GM19468 (cell line): ENCODE data around the gene DACH1.
"Not testable (repeated sequence)": the region's sequence is repeated elsewhere in the genome, so short reads cannot be mapped to it uniquely, and the experiment has no call there.

Experiments used
- ATAC-seq: cut with Tn5 transposase; IDR thresholded peaks from one replicate; pipeline ENCODE4 v1.9.1; 2021; ENCODE audit warnings: mild to moderate bottlenecking, moderate library complexity, moderate number of reproducible peaks; ENCODE audit not compliant: unreplicated experiment; ENCODE audit errors: extremely low read depth

DACH1 gene

DNA sequence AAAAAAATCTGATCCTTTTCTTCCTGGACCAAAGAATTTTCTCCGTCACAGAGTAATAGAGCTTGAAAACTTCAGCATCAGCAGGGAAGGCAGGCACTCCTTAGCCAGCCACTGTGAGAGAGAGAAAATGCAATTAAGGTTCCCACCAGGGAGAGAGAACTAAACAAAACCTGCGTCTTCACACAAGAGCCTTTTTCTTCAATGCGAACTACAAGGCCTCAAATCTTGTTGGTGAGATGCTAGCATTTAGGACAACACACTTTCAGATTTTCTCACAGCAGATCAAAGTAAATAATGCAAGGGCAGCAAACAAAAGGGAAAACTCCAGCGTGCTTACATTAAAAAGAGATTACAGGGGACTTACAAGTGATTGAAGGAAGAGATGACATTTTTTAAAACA, 80.1 kb downstream of the DACH1 start:
- ATAC-seq: no peak

- no peak for ATAC-seq
Observed at GRCh38 chr13:71785361-71785760, 81.6 kb downstream of the DACH1 start.

DNA sequence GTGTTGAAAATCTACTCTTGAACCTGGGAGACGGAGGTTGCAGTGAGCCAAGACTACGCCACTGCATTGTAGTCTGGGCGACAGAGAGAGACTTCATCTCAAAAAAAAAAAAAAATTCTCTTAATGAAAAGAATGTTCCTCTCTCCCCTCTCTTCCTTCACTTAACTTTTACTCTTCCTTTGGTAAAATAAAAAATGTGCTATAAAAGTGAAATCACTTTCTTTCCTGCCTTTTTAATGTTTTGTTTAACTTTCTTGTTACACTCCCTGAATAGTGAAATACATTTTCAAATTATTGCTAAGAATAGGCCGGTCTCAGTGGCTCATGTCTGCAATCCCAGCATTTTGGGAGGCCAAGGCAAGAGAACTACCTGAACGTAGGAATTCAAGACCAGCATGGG, 86.5 kb downstream of the DACH1 start:
- ATAC-seq: no peak

DNA sequence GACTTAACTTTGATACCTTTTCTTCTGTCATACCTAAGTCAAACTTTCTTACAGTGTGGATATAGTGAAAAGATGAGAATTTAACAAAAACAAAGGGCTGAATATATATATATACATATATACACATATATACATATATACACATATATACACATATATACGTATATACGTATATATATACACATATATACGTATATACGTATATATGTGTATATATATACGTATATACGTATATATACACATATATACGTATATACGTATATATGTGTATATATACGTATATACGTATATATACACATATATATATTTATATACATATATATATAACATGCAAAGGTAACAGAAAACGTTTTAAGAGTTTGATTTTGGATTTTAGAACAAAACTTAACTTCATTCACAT, 88.0 kb downstream of the DACH1 start:
- ATAC-seq: not testable (repeated sequence)

DNA sequence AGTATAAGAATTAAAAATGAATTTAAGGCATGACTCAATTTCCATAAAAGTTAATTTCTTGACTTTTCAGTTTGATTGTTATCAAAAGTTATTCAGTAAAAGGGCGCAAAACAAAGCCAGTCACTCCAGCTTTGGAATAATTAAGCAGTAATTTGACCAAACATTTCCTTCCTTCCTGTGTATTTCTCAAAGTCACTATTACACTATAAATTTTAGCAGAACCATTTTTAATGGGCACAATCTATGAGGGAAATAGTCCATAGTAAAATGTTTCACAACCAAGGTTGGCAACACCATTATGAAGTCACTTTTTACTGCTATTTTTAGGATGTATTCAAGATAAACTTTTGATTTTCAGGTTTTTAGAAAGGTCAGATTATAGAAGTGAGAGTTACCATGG, 91.0 kb downstream of the DACH1 start:
- ATAC-seq: no peak

DNA sequence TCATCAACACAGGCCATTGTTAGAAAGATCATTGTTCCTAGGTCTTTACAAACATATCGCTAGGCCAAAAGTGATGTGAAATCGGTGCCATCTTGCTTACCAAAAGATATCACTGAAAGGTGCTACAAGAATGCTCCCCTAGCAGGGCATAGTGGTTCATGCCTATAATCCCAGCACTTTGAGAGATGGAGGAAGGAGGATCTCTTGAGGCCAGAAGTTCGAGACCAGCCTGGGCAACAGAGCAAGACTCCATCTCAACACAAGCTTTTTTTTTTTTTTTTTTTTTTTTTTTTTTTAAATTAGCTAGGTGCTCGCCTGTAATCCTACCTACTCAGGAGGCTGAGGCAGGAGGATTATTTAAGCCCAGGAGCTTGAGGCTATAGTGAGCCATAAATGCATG, 92.1 kb downstream of the DACH1 start:
- no peak for ATAC-seq

DNA sequence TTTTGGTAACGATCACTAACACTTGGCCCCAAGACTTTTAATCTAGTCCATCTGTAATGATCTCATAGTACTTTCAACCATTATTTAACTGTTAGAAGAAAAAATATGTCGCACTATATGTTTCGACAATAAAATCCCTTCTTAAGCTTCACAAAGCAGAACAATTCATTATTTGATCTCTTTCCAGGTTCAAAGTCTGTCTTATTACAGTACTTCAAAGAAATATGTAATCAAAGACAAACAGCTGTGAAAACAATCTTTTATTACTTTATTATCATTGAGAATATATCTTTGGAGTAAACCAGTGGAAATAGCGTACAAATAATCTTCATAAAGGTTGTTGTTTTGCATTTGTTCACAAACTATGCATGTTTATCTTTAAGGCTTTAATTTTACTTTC, 93.5 kb downstream of the DACH1 start:
- ATAC-seq: no peak

DNA sequence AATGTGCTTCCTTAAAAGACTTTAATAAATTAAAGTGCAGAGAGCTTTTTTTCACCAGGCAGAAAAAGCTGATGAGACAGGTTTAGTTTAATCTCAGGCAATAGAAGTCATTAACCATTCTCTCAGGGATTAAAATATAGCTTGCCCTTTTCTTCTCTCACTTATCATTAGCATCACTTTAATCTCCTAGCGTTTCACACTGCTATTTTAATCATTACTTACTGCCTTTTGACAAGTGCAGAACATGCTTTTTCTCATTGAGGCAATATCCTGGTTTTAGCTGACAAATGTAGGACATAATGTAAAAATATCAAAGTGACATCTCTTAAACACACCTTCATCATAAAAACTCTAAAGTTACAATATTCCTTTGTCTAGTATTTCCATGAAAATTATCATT, 94.6 kb downstream of the DACH1 start:
- no peak for ATAC-seq

DNA sequence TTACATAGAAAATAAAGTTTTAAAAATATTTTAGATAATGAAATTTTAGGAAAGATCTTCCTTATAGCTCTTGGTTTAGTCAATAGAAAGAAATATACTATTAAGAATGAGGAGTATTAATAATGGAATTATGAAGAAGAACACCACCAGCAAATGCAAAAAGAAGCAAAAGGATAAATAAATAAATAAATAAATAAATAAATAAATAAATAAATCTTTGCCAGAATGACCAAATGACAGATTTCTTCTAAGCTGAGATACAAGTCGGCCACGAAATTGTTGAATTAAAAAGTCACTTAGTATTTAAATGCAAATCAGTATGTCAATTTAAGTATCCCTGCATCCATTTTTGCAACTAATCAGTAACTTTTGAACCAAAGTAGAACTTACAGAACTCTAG, 95.9 kb downstream of the DACH1 start:
- ATAC-seq: no peak

GRCh38 chr13:71770710-71771109, 96.3 kb downstream of the DACH1 start:
- ATAC-seq: no peak

- ATAC-seq: no peak
Observed at GRCh38 chr13:71768881-71769280, 98.1 kb downstream of the DACH1 start.

DNA sequence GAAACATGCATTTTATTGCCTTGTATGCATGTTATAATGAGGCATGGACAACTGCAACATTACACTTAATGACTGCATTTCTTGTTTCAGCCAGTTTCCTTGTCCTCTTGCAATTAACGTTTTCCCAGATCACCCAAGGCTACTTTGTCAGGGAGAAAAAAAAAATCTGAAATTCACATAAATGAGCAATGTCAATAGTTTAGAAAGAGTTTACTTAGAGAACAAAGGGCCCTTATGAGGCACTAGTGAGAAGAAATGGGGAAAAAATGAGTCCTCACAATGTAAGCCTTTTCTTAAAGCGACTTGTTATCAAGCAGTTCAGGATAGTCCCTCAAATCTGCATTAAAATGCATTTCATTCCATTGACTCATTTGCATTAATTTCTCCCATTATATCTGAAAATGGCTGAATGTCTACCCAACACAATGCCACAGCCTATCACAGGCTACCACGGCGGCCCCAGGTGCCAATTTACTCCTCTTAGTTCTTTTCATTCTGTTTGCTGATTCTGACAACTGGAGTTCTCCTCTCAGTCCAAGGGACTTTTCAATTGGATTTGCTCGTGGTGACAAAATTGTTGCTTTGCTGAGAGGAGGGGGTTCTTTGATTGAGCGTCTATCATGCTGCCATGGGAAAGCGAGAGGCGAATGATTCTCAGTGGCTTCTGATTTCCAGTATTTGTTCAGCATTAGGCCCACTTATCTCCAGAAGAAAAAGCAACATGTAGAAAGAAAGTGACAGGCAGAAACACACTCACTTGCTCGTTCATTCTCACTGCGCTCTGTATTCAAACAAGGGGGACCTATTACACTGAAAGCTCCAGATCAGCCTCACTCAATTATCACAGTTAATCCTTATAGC, 107.1 kb downstream of the DACH1 start:
- ATAC-seq: no peak

DNA sequence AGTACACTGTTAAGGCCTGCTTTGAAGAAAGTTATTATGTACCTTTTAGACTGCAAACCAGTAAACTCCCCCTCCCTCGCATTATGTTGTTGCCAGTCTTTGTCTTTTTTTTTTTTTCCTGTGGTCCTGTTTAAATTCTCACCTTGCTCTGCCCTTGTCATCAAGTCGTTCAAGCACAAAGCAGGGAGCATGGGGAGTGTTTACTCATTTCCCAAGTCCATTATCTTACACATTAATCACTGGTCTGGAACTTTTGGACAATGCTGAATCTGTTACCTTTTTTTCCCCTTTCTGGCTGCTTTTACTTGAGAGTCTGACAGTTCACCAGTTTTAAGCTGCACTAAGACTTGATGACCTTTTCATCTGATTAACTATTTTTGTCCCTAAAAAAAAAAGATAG, 108.2 kb downstream of the DACH1 start:
- no peak for ATAC-seq

DNA sequence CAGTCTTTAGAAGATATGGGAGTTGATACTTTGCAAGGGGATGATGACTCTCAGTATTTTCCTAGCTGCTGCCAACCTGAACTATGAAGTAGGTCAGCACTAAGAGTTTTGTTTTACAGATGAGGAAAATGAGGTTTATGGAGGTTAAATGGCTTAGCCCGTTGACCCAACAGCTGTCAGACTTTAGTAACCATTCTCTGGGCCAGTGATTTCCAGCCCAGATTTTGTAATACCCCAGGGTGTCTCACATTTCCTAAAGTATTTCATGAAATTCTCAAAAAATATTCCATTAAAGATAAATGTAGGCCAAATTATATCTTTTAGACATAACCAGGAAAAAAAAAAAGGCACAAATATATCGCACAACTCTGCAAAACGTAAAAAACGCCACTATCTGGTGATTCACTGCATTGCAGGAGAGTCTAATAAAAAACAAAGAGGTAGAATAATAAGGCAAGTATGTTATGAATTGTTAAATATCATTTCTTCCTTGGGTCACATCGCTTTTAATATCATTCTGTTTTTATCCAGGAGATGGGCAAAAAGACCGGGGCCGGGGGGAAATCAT, 112.5 kb downstream of the DACH1 start:
- no peak for ATAC-seq

DNA sequence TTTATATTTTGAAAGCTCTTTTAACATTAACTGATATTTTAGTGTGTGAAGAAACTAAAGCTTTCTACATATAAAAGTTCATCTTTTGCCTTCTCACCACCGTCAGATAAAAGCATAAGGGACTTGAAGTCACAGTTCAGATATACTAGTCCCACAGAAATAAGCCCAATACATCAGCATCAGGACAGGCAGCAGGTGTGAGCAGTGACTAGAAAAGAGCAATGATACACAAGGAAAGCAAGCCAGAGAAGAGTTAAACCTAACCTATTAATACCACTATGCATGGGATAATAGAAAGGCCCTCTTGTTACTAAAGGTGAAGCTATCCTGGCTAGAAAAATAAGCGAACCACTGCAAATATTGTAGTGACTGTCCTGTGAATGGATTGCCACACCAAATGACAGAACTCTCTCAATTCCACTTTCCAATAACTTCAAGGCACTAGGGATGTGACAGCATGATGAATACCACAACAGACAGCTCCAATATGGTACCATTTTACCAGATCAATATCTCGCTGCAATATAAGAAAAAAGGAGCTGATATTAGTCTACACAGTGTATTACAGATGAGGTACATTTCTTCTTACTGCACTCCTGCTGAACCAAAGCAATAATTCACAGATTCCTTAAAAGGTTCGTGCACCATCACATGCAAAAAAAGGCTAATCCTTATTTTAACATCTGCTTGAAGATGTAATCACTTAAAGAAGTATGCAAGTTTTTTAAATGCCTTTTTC, 114.1 kb downstream of the DACH1 start:
- ATAC-seq: no peak

DNA sequence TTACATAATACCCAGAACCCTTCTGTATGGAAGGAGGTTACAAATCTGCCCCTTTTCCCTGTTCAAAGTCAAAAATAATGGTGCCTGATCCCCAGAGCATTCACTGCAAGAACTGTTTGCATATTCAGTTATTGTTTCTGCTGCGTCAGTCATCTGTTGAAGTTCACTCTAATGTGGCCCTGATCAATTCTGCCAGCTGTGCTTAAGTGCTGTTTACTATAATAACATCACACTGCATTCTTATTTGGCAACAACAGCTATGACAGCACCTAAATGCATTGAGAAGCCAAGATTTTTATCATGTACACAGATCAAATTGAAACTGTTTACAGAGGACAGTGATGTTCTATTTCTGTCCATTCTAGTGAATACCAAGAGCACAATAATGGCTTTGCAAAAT, 115.9 kb downstream of the DACH1 start:
- ATAC-seq: no peak

GRCh38 chr13:71730267-71730666, 136.7 kb downstream of the DACH1 start:
- no peak for ATAC-seq

DNA sequence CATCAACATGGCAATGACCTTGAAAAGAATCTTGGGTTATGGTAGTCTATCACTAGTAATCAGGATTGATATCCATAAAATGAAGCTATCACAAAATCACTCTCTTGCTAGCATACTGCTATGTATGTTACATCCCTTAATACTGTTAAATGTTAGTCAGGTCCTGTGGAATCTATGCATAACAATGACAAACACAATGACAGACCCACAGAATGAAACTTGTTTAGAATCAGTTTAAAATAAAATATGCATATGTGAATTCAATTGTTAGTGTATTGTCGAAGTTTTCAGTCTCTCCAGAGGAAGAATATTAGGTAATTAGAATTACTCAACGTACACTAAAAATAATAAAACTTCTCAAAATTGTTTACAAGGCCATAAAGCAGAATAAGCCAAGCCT, 137.6 kb downstream of the DACH1 start:
- no peak for ATAC-seq

GRCh38 chr13:71727662-71728061, 139.3 kb downstream of the DACH1 start:
- no peak for ATAC-seq

DNA sequence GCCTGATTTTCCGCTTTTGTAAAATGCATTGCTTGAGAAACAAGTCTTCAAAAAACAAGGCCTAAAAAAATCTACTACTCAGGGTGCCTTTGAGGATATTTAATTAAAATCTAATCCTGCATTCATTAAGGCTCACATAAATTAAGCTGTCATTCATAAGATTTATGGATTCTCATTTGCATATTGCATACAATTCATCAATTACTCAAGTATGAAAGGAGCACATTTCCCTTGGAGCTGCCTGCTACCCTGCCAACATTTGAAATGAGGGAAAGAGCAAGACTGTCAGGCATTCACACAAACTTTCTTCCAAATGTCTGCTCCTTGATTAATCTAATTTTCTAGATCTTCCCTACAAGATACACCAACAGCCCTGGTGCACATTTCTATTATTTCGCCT, 140.0 kb downstream of the DACH1 start:
- no peak for ATAC-seq

DNA sequence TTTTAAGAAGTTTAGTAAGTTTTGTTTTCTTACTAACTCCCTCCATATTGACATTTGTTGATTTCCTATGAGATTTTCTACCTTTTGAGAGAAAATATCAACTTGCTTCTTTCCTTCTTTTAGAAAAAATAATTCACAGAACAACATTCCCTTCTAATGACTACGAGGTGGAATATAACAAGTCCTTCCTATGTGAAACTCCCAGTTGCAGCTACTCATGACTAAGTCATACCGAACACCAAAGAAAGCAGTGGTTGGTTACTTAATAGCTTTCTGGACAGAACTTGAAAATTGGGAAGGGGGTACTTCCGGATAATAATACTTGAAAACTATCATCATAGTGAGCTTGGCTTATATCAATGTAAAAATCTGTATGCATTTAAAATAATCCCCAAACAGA, 144.8 kb downstream of the DACH1 start:
- no peak for ATAC-seq
